B cell (primary cell): Measurements from ENCODE around the gene MMP15.

Experiments
- CTCF ChIP-seq: fragments of 200-600 bp; IDR thresholded peaks from one replicate; pipeline ENCODE4 v1.8.0; 2022; ENCODE audit warnings: antibody characterized with exemption, mild to moderate bottlenecking
- EZH2 ChIP-seq: IDR thresholded peaks from 2 replicates; pipeline ENCODE4 v1.6.1; 2012; ENCODE audit warnings: borderline replicate concordance, low read depth, mild to moderate bottlenecking, moderate library complexity, low read length; ENCODE audit not compliant: insufficient read depth, poor library complexity, severe bottlenecking

- no peak for TF ChIP-seq CTCF
- TF ChIP-seq EZH2, result no peak
These were observed at the start of gene MMP15 for GRCh38 chr16:58025351-58026138.
